ENCODE measurements around the gene CMTM3.
"Not testable (repeated sequence)": the region's sequence is repeated elsewhere in the genome, so short reads cannot be mapped to it uniquely, and the experiment has no call there.

CMTM3 gene

GRCh38 chr16:66631558-66631957 lies 27.1 kb downstream of the CMTM3 start:
- DNase-seq: not testable (repeated sequence)

GRCh38 chr16:66634527-66635196 lies 30.2 kb downstream of the CMTM3 start:
- no peak for DNase-seq

- DNase-seq: no peak
Observed at GRCh38 chr16:66635406-66635805, 30.9 kb downstream of the CMTM3 start.

GRCh38 chr16:66636199-66636598 lies 31.7 kb downstream of the CMTM3 start:
- DNase-seq: peak in 1 of 56 donors; percentile 28

- DNase-seq: no peak
Observed at GRCh38 chr16:66637806-66638205, 33.3 kb downstream of the CMTM3 start.

GRCh38 chr16:66639091-66639885 lies 34.8 kb downstream of the CMTM3 start:
- no peak for DNase-seq

GRCh38 chr16:66640724-66641314 lies 36.3 kb downstream of the CMTM3 start:
- no peak for DNase-seq

- DNase-seq: no peak
Observed at GRCh38 chr16:66641387-66641786, 36.9 kb downstream of the CMTM3 start.

GRCh38 chr16:66647866-66648265 lies 43.4 kb downstream of the CMTM3 start:
- DNase-seq: no peak

- no peak for DNase-seq
Observed at GRCh38 chr16:66649167-66649566, 44.7 kb downstream of the CMTM3 start.

GRCh38 chr16:66649636-66650205 lies 45.2 kb downstream of the CMTM3 start:
- DNase-seq: no peak

GRCh38 chr16:66650707-66651473 lies 46.4 kb downstream of the CMTM3 start:
- peak in 54 of 56 donors; percentile 12 to 90 (median 68) for DNase-seq

- DNase-seq: no peak
Observed at GRCh38 chr16:66651474-66651765, 46.9 kb downstream of the CMTM3 start.

- DNase-seq: no peak
Observed at GRCh38 chr16:66651965-66652364, 47.5 kb downstream of the CMTM3 start.

GRCh38 chr16:66652661-66653360 lies 48.3 kb downstream of the CMTM3 start:
- no peak for DNase-seq

- DNase-seq: no peak
Observed at GRCh38 chr16:66653581-66654350, 49.3 kb downstream of the CMTM3 start.

- no peak for DNase-seq
Observed at GRCh38 chr16:66656547-66656946, 52.0 kb downstream of the CMTM3 start.

GRCh38 chr16:66658143-66658859 lies 53.8 kb downstream of the CMTM3 start:
- DNase-seq: no peak

- no peak for DNase-seq
Observed at GRCh38 chr16:66658860-66659190, 54.3 kb downstream of the CMTM3 start.

Measured in amygdala (tissue), 56 donors.